Heart left ventricle (tissue), 16 donors: ENCODE results near the gene MCF2L. TPM values are rescaled to one million over a fixed set of nuclear protein-coding genes. Genes with fewer than 3 reads are reported as not detected.

Experiments
- ATAC-seq, 4 donors: fragments of 200-7000 bp; cut with Tn5 transposase; one replicate each; pipeline ENCODE4 v1.9.1; 2020 to 2022; ENCODE audit warnings: moderate library complexity in 4 of 4, mild to moderate bottlenecking in 3 of 4, moderate number of reproducible peaks in 1 of 4
- DNase-seq, 5 donors: peaks; one replicate each; pipeline ENCODE4 v3.0.0-alpha.2; 2020
- H3K27ac ChIP-seq, 12 donors: fragments of 200-600 bp; sonication (generic) in 4 of 12; one replicate each; pipeline versions ENCODE4 v1.5.0 to v1.8.0; 2016 to 2022; ENCODE audit warnings: mild to moderate bottlenecking in 2 of 12
- H3K27me3 ChIP-seq, 9 donors: fragments of 200-600 bp; sonication (generic) in 2 of 9; one replicate each; pipeline versions ENCODE4 v1.5.1 to v1.8.0; 2016 to 2022; ENCODE audit warnings: mild to moderate bottlenecking in 3 of 9
- H3K36me3 ChIP-seq, 9 donors: fragments of 200-600 bp; sonication (generic) in 2 of 9; one replicate each; pipeline versions ENCODE4 v1.5.0 to v1.8.0; 2018 to 2022; ENCODE audit warnings: mild to moderate bottlenecking in 2 of 9
- H3K4me1 ChIP-seq, 12 donors: fragments of 200-600 bp; sonication (generic) in 4 of 12; one replicate each; pipeline versions ENCODE4 v1.5.0 to v1.8.0; 2016 to 2022; ENCODE audit warnings: mild to moderate bottlenecking in 3 of 12
- H3K4me3 ChIP-seq, 12 donors: fragments of 200-600 bp; sonication (generic) in 4 of 12; one replicate each; pipeline versions ENCODE4 v1.5.0 to v1.8.0; 2017 to 2022; ENCODE audit warnings: mild to moderate bottlenecking in 9 of 12, moderate library complexity in 4 of 12
- H3K9me3 ChIP-seq, 12 donors: fragments of 200-600 bp; sonication (generic) in 4 of 12; one replicate each; pipeline versions ENCODE4 v1.5.0 to v1.8.0; 2016 to 2022; ENCODE audit warnings: mild to moderate bottlenecking in 1 of 12
- CTCF ChIP-seq, 12 donors: fragments of 200-600 bp; sonication (generic) in 4 of 12; IDR thresholded peaks; one replicate each; pipeline versions ENCODE4 v1.5.0 to v1.8.0; 2018 to 2022; ENCODE audit warnings: antibody characterized with exemption in 12 of 12, mild to moderate bottlenecking in 5 of 12
- POLR2A ChIP-seq, 2 donors: fragments of 450-650 bp; IDR thresholded peaks; one replicate each; pipeline ENCODE4 v1.6.1; 2017; ENCODE audit warnings: antibody characterized with exemption in 2 of 2, mild to moderate bottlenecking in 2 of 2, moderate library complexity in 2 of 2
- WGBS, 4 donors: extraction: QIAGEN DNeasy Blood & Tissue Kit in 2 of 4; methylation state at CpG; one replicate each; pipeline versions ENCODE4 v1.1.5 to v1.1.7; 2013 to 2018; 5-methylcytosine and 5-hydroxymethylcytosine counted together
- intact Hi-C, 10 donors: fragments of 100-400 bp; cut with DNase I; formaldehyde crosslinking; loops; one replicate each; pipeline versions ENCODE4 v1.11.1 to v1.14.2; 2022
- polyA plus RNA-seq, 2 donors: library from polyadenylated mRNA; stranded (reverse); fragments of 200-250 nt; gene quantifications; one replicate each; pipeline ENCODE4 v1.2.3, GENCODE V29; 2013
- total RNA-seq, 9 donors: library from RNA; depleted of rRNA in 2 of 9; stranded (reverse); fragments of >200 nt in 2 of 9; fragmentation: NEBNext Ultra II Directional in 3 of 9; extraction: Animal tissue kit (Norgen Biotek cat#: 25700) in 3 of 9; gene quantifications; one replicate each; pipeline versions ENCODE4 v1.1.0 to v1.2.4, GENCODE V29; 2016 to 2023
- donor health status: ischemic (EF 13 %, LVEDD 7.1; RV severe dilation, severe dysfunction).
- donor health status: healthy with polysubstance abuse.
- donor health status: DM: no; HTN: yes; CAD: no.
- donor health status: DM: no; HTN: no; CAD: no.
- donor health status: ischemic (EF 25% LVEDD 6.9; RV normal size, moderate dysfunction).
- donor health status: ischemic (EF 25% LVEDD 5.7; RV mildly dilated, moderate dysfunction).
- donor health status: healthy.
- donor health status: DM: yes; HTN: yes; CAD: no.
- donor health status: ischemic (EF 35%, LVEDD 5.7; RV mildly dilated, moderate dysfunction).
- donor health status: nonischemic (EF 11% LVEDD 7.7; RV severe dilation, severe dysfunction).
- donor health status: DM: yes; HTN: yes; CAD: no.
- donor health status: PGD.
- donor health status: ischemic (EF 29% LVEDD 5.4; RV normal size, mild dysfunction).
- donor health status: nonischemic (EF 23%, LVEDD 6.1; RV moderate dilation, normal function).

The MCF2L gene
- total and polyA plus RNA-seq, 11 donors: 26.0 to 61.0 (median 42.7) TPM

- H3K9me3 ChIP-seq: peaks cover 0 to 2% (median 0%) of the 10 kb centered on the region in 12 donors
- DNase-seq (peak in 2 of 5 donors; percentile 26 to 63), ATAC-seq (peak in 1 of 4 donors; percentile 10)
- no peak for TF ChIP-seq POLR2A (IDR thresholded peaks at IDR 0.05)
- TF ChIP-seq CTCF (IDR thresholded peaks at IDR 0.05): peak in 2 of 12 donors; percentile 8 to 12
- intact Hi-C loops: loop anchor here in 7 of 10 donors (2.0 to 10.0 kb wide), 5 partner anchors 185 to 359 kb away; no protein-coding TSS in a partner anchor
- WGBS, 4 donors: 52 to 60% (median 58%) methylated on average over 20 of the region's 20 CpGs
- H3K36me3 ChIP-seq: no peaks in the 10 kb centered on the region
- peaks cover 0 to 20% (median 7%) of the 10 kb centered on the region in 12 donors for H3K4me1 ChIP-seq
- H3K4me3 ChIP-seq: peak overlapping the region in 2 of 12 donors; percentile 6 to 34
- H3K27me3 ChIP-seq: no peaks in the 10 kb centered on the region
- peak overlapping the region in 1 of 12 donors; percentile 29 for H3K27ac ChIP-seq
Observed at GRCh38 chr13:113035213-113035800, 66.3 kb downstream of the MCF2L start.

- H3K27ac ChIP-seq: no peak overlapping the region
- TF ChIP-seq CTCF (IDR thresholded peaks at IDR 0.05) (no peak), POLR2A (IDR thresholded peaks at IDR 0.05) (no peak)
- H3K27me3 ChIP-seq: no peaks in the 10 kb centered on the region
- intact Hi-C loops: loop anchor here in 7 of 10 donors (5.0 to 10.0 kb wide), 4 partner anchors 186 to 358 kb away; no protein-coding TSS in a partner anchor
- ATAC-seq (no peak), DNase-seq (peak in 1 of 5 donors; percentile 51)
- H3K4me3 ChIP-seq: no peak overlapping the region
- peaks cover 0 to 20% (median 7%) of the 10 kb centered on the region in 12 donors for H3K4me1 ChIP-seq
- H3K36me3 ChIP-seq: no peaks in the 10 kb centered on the region
- peaks cover 0 to 2% (median 0%) of the 10 kb centered on the region in 12 donors for H3K9me3 ChIP-seq
- 93 to 95% (median 94%) methylated on average over 7 to 14 of the region's 14 CpGs for WGBS, 4 donors
Observed at GRCh38 chr13:113036401-113036800, 67.4 kb downstream of the MCF2L start.

- WGBS, 4 donors: 80 to 91% (median 83%) methylated on average over 8 of the region's 8 CpGs
- H3K27me3 ChIP-seq: no peaks in the 10 kb centered on the region
- ATAC-seq (no peak), DNase-seq (no peak)
- no peak overlapping the region for H3K27ac ChIP-seq
- peaks cover 0 to 2% (median 0%) of the 10 kb centered on the region in 12 donors for H3K9me3 ChIP-seq
- H3K36me3 ChIP-seq: no peaks in the 10 kb centered on the region
- TF ChIP-seq CTCF (IDR thresholded peaks at IDR 0.05): no peak
- no peak for TF ChIP-seq POLR2A (IDR thresholded peaks at IDR 0.05)
- H3K4me3 ChIP-seq: no peak overlapping the region
- H3K4me1 ChIP-seq: peaks cover 0 to 16% (median 10%) of the 10 kb centered on the region in 12 donors
- intact Hi-C loops: no loop called here
Observed at GRCh38 chr13:113040031-113040430, 71.0 kb downstream of the MCF2L start.

GRCh38 chr13:113040597-113041292 is 71.7 kb downstream of the MCF2L start:
- Histone ChIP-seq H3K4me3 (no peak overlapping the region), H3K36me3 (peaks cover 0 to 4% (median 0%) of the 10 kb centered on the region in 9 donors), H3K27ac (no peak overlapping the region), H3K9me3 (peaks cover 0 to 2% (median 0%) of the 10 kb centered on the region in 12 donors), H3K4me1 (peaks cover 0 to 18% (median 9%) of the 10 kb centered on the region in 12 donors), H3K27me3 (no peaks in the 10 kb centered on the region)
- DNase-seq (peak in 1 of 5 donors; percentile 37), ATAC-seq (peak in 1 of 4 donors; percentile 5)
- TF ChIP-seq CTCF (IDR thresholded peaks at IDR 0.05) (no peak), POLR2A (IDR thresholded peaks at IDR 0.05) (no peak)
- WGBS, 4 donors: 65 to 86% (median 82%) methylated on average over 13 of the region's 13 CpGs
- intact Hi-C loops: no loop called here
